Measurements from ENCODE around the gene CNST. TPM values are rescaled to one million over a fixed set of nuclear protein-coding genes. Genes with fewer than 3 reads are reported as not detected.
A peak's percentile ranks its signal among the peaks of the same experiment; 100 is the strongest.

Gene CNST
- total RNA-seq, 1 experiment from 2014 or later, result 14.8 TPM

DNA sequence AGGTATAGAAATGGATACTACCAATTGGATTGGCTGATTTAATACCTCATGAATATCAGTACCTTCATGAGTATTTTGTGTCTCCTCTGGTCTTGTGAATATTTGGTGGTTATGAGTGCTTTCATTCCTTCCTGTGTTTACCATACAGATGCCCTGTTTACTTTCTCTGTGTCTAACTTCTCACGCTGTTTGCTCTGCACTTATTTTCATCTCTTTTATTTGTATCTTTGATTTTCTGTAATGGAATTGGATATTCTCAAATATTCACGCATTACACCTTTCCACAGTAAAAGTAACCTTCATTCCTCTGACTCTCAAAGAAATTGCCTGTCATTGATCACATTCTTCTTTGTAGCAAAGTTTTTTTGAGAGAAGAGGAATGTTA is 16.8 kb downstream of the CNST start:
- H3K4me1 Mint-ChIP-seq (ENCODE audit: low read depth, unreplicated experiment), result peaks cover 33% of the 10 kb centered on the region
- no peak for DNase-seq
- no peaks in the 10 kb centered on the region for H3K9me3 ChIP-seq
- H3K36me3 Mint-ChIP-seq (ENCODE audit: insufficient read depth, unreplicated experiment), result peaks cover 13% of the 10 kb centered on the region
- peak overlapping the region; percentile 43 for H3K27ac Mint-ChIP-seq (ENCODE audit: unreplicated experiment)
- no peaks in the 10 kb centered on the region for H3K36me3 ChIP-seq (ENCODE audit: control insufficient read depth, insufficient read depth, low read length)
- TF ChIP-seq, protein P1, sequence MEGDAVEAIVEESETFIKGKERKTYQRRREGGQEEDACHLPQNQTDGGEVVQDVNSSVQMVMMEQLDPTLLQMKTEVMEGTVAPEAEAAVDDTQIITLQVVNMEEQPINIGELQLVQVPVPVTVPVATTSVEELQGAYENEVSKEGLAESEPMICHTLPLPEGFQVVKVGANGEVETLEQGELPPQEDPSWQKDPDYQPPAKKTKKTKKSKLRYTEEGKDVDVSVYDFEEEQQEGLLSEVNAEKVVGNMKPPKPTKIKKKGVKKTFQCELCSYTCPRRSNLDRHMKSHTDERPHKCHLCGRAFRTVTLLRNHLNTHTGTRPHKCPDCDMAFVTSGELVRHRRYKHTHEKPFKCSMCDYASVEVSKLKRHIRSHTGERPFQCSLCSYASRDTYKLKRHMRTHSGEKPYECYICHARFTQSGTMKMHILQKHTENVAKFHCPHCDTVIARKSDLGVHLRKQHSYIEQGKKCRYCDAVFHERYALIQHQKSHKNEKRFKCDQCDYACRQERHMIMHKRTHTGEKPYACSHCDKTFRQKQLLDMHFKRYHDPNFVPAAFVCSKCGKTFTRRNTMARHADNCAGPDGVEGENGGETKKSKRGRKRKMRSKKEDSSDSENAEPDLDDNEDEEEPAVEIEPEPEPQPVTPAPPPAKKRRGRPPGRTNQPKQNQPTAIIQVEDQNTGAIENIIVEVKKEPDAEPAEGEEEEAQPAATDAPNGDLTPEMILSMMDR (IDR thresholded peaks at IDR 0.05; ENCODE audit: insufficient read depth in 1 of 2, low read depth in 1 of 2, low read length in 1 of 2, severe bottlenecking in 1 of 2, unreplicated experiment in 1 of 2), result no peak
- ChIA-PET POLR2A (no interaction called here), CTCF (no interaction called here)
- no peaks in the 10 kb centered on the region for H3K27me3 ChIP-seq (replicated peaks; ENCODE audit: control insufficient read depth, insufficient read depth, low read length)
- H3K4me3 Mint-ChIP-seq (ENCODE audit: unreplicated experiment), result no peak overlapping the region
- no TSS peak for BruUV-seq (replicated peaks)
- intact Hi-C loops (cut with micrococcal nuclease; ENCODE audit: unreplicated experiment), result loop anchor here (1.0 to 2.0 kb wide), 2 partner anchors 16 to 25 kb away; partner anchors contain the start of genes CNST and TFB2M
- H3K4me1 ChIP-seq, result peaks cover 18% of the 10 kb centered on the region
- no peaks in the 10 kb centered on the region for H3K9me3 Mint-ChIP-seq (ENCODE audit: unreplicated experiment)
- no peak overlapping the region for H3K4me3 ChIP-seq (ENCODE audit: low read depth, low read length)
- H3K27me3 Mint-ChIP-seq (ENCODE audit: insufficient read depth, unreplicated experiment), result no peaks in the 10 kb centered on the region

DNA sequence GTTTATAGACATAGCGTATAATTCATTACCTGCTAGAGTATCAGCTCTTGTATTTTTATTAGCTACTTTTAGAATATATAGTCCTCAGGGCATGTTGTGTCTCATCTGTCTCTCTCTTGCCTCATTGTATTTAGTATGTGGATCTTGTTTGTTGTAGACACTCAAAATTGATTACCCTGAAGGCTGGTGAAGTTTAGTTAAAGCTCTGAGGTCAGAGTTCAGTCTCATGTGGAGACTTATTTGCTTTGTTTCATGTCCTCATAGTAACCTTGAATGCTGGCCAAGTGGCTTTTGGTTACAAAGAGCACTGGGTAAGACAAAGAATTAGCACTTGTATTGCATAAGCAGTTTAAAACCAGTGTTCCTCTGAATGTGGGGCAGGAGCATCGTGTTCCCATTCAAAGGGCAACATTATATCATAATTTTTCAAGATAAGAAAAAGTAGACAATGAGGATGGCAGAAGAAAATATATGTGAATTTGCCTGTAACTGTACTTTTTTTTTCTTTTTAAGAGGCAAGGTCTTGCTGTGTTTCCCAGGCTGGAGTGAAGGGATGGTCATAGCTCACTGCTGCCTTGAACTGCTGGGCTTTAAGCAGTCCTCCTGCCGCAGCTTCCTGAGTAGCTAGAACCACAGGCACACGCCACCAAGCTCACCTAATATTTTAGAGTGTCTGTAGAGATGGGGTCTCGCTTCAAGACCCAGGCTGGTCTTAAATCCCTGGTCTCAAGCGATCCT is 17.4 kb downstream of the CNST start:
- no peaks in the 10 kb centered on the region for H3K27me3 ChIP-seq (replicated peaks; ENCODE audit: control insufficient read depth, insufficient read depth, low read length)
- Mint-ChIP-seq H3K4me3 (ENCODE audit: unreplicated experiment) (no peak overlapping the region), H3K4me1 (ENCODE audit: low read depth, unreplicated experiment) (peaks cover 32% of the 10 kb centered on the region), H3K27ac (ENCODE audit: unreplicated experiment) (peak overlapping the region; percentile 43), H3K27me3 (ENCODE audit: insufficient read depth, unreplicated experiment) (no peaks in the 10 kb centered on the region), H3K9me3 (ENCODE audit: unreplicated experiment) (no peaks in the 10 kb centered on the region), H3K36me3 (ENCODE audit: insufficient read depth, unreplicated experiment) (peaks cover 13% of the 10 kb centered on the region)
- H3K4me3 ChIP-seq (ENCODE audit: low read depth, low read length), result no peak overlapping the region
- H3K4me1 ChIP-seq, result peaks cover 18% of the 10 kb centered on the region
- no peaks in the 10 kb centered on the region for H3K9me3 ChIP-seq
- ChIA-PET CTCF (no interaction called here), POLR2A (no interaction called here)
- DNase-seq, result peak in 1 of 2 experiments; percentile 23
- no TSS peak for BruUV-seq (replicated peaks)
- intact Hi-C loops (cut with micrococcal nuclease; ENCODE audit: unreplicated experiment), result loop anchor here (1.0 to 2.0 kb wide), 2 partner anchors 17 to 25 kb away; partner anchors contain the start of genes CNST and TFB2M
- TF ChIP-seq, protein P1 (IDR thresholded peaks at IDR 0.05; ENCODE audit: insufficient read depth in 1 of 2, low read depth in 1 of 2, low read length in 1 of 2, severe bottlenecking in 1 of 2, unreplicated experiment in 1 of 2), result no peak
- H3K36me3 ChIP-seq (ENCODE audit: control insufficient read depth, insufficient read depth, low read length), result no peaks in the 10 kb centered on the region

DNA sequence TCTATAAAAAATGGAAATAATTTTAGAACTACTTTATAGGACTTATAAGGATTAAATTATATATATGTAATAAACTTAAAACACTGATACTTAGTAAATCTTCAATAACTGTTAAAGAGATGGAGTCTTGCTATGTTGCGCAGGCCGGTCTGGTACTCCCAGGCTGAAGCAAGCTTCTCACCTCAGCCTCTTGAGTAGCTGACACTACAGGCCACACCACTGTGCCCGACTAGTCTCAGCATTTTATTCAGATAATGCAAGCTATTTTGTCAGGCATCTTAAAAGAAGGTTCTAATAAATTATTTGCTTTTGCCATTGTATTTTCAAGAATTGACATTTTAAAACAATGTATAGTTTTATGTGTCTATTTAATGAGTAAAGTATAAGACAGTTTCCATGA is 20.8 kb downstream of the CNST start:
- intact Hi-C loops (cut with micrococcal nuclease; ENCODE audit: unreplicated experiment), result no loop called here
- Mint-ChIP-seq H3K27me3 (ENCODE audit: insufficient read depth, unreplicated experiment) (no peaks in the 10 kb centered on the region), H3K4me3 (ENCODE audit: unreplicated experiment) (no peak overlapping the region), H3K4me1 (ENCODE audit: low read depth, unreplicated experiment) (peaks cover 21% of the 10 kb centered on the region), H3K36me3 (ENCODE audit: insufficient read depth, unreplicated experiment) (peaks cover 17% of the 10 kb centered on the region), H3K27ac (ENCODE audit: unreplicated experiment) (no peak overlapping the region), H3K9me3 (ENCODE audit: unreplicated experiment) (no peaks in the 10 kb centered on the region)
- ChIA-PET CTCF (no interaction called here), POLR2A (no interaction called here)
- BruUV-seq (replicated peaks), result no TSS peak
- TF ChIP-seq, protein P1 (IDR thresholded peaks at IDR 0.05; ENCODE audit: insufficient read depth in 1 of 2, low read depth in 1 of 2, low read length in 1 of 2, severe bottlenecking in 1 of 2, unreplicated experiment in 1 of 2), result no peak
- no peaks in the 10 kb centered on the region for H3K27me3 ChIP-seq (replicated peaks; ENCODE audit: control insufficient read depth, insufficient read depth, low read length)
- H3K4me3 ChIP-seq (ENCODE audit: low read depth, low read length), result no peak overlapping the region
- H3K4me1 ChIP-seq, result peaks cover 18% of the 10 kb centered on the region
- DNase-seq, result no peak
- H3K9me3 ChIP-seq, result no peaks in the 10 kb centered on the region
- no peaks in the 10 kb centered on the region for H3K36me3 ChIP-seq (ENCODE audit: control insufficient read depth, insufficient read depth, low read length)

Measured in Caco-2 (cell line).